ENCODE data around the gene NAT8L. TPM values are rescaled to one million over a fixed set of nuclear protein-coding genes. Genes with fewer than 3 reads are reported as not detected.

Gene NAT8L
- polyA plus RNA-seq, 3 donors = 0.01 TPM; not detected in 2

GRCh38 chr4:2089222-2089621, 30.1 kb downstream of the NAT8L start:
- H3K36me3 Mint-ChIP-seq = no peaks in the 10 kb centered on the region

GRCh38 chr4:2090642-2091041, 31.5 kb downstream of the NAT8L start:
- no peak overlapping the region for H3K27ac Mint-ChIP-seq
- peaks cover 0 to 11% (median 7%) of the 10 kb centered on the region in 7 donors for H3K9me3 Mint-ChIP-seq
- Histone ChIP-seq H3K27me3 (ENCODE audit: control insufficient read depth in 2 of 2, insufficient read depth in 2 of 2, low read length in 2 of 2) (peaks cover 0 to 27% of the 10 kb centered on the region in 2 donors), H3K9ac (ENCODE audit: insufficient read depth, low read length, poor library complexity, severe bottlenecking) (no peak overlapping the region), H3K9me3 (replicated peaks in 1 of 2; ENCODE audit: control insufficient read depth in 1 of 2, insufficient read depth in 1 of 2, low read length in 2 of 2) (peaks cover 5 to 13% of the 10 kb centered on the region in 2 donors), H4K20me1 (ENCODE audit: insufficient read depth, low read length) (no peaks in the 10 kb centered on the region), H3K36me3 (replicated peaks in 1 of 2; ENCODE audit: control insufficient read depth in 1 of 2, insufficient read depth in 2 of 2, low read length in 2 of 2) (no peaks in the 10 kb centered on the region), H3K4me2 (replicated peaks; ENCODE audit: extremely low read depth, low read length, poor library complexity, severe bottlenecking) (no peak overlapping the region), H3K27ac (ENCODE audit: low read depth in 1 of 2, low read length in 2 of 2) (no peak overlapping the region), H2AFZ (ENCODE audit: insufficient read depth, low read depth, low read length, poor library complexity, severe bottlenecking) (no peak overlapping the region), H3K79me2 (ENCODE audit: insufficient read depth, low read length) (no peaks in the 10 kb centered on the region), H3K4me1 (ENCODE audit: control insufficient read depth in 1 of 2, insufficient read depth in 2 of 2, low read length in 2 of 2) (no peaks in the 10 kb centered on the region), H3K4me3 (replicated peaks in 1 of 3; ENCODE audit: low read depth in 2 of 3, low read length in 3 of 3) (no peak overlapping the region)
- DNase-seq = no peak
- H3K27me3 Mint-ChIP-seq (ENCODE audit: low read depth in 3 of 3) = peaks cover 24 to 36% (median 35%) of the 10 kb centered on the region in 3 donors
- no peaks in the 10 kb centered on the region for H3K4me1 Mint-ChIP-seq
- WGBS (ENCODE audit: insufficient coverage) = no CpG with 5 or more reads among the region's 1 CpG
- H3K36me3 Mint-ChIP-seq = peaks cover 0 to under 1% of the 10 kb centered on the region in 2 donors
- no peak for TF ChIP-seq CTCF (IDR thresholded peaks at IDR 0.05)
- H3K4me3 Mint-ChIP-seq = peak overlapping the region in 1 of 2 donors; percentile 49
- intact Hi-C loops (cut with micrococcal nuclease) = no loop called here

More at GRCh38 chr4:2089222-2089621, 30.1 kb downstream of the NAT8L start:
- no peaks in the 10 kb centered on the region for H3K36me3 ChIP-seq (replicated peaks in 1 of 2; ENCODE audit: control insufficient read depth in 1 of 2, insufficient read depth in 2 of 2, low read length in 2 of 2)
- peaks cover 0 to 9% (median 2%) of the 10 kb centered on the region in 7 donors for H3K9me3 Mint-ChIP-seq
- intact Hi-C loops (cut with micrococcal nuclease) = no loop called here
- no peak overlapping the region for H2AFZ ChIP-seq (ENCODE audit: insufficient read depth, low read depth, low read length, poor library complexity, severe bottlenecking)
- no peak overlapping the region for H3K27ac Mint-ChIP-seq
- no peak for DNase-seq
- no peaks in the 10 kb centered on the region for H3K4me1 ChIP-seq (ENCODE audit: control insufficient read depth in 1 of 2, insufficient read depth in 2 of 2, low read length in 2 of 2)
- H3K27me3 ChIP-seq (ENCODE audit: control insufficient read depth in 2 of 2, insufficient read depth in 2 of 2, low read length in 2 of 2) = peaks cover 0 to 27% of the 10 kb centered on the region in 2 donors
- no peak overlapping the region for H3K4me3 Mint-ChIP-seq
- no peaks in the 10 kb centered on the region for H3K4me1 Mint-ChIP-seq
- H3K79me2 ChIP-seq (ENCODE audit: insufficient read depth, low read length) = no peaks in the 10 kb centered on the region
- H3K27ac ChIP-seq (ENCODE audit: low read depth in 1 of 2, low read length in 2 of 2) = no peak overlapping the region
- peaks cover 24 to 33% (median 26%) of the 10 kb centered on the region in 3 donors for H3K27me3 Mint-ChIP-seq (ENCODE audit: low read depth in 3 of 3)
- WGBS (ENCODE audit: insufficient coverage) = no CpG with 5 or more reads among the region's 1 CpG
- H3K4me2 ChIP-seq (replicated peaks; ENCODE audit: extremely low read depth, low read length, poor library complexity, severe bottlenecking) = no peak overlapping the region
- H3K9ac ChIP-seq (ENCODE audit: insufficient read depth, low read length, poor library complexity, severe bottlenecking) = no peak overlapping the region
- H4K20me1 ChIP-seq (ENCODE audit: insufficient read depth, low read length) = no peaks in the 10 kb centered on the region
- no peak for TF ChIP-seq CTCF (IDR thresholded peaks at IDR 0.05)
- no peak overlapping the region for H3K4me3 ChIP-seq (replicated peaks in 1 of 3; ENCODE audit: low read depth in 2 of 3, low read length in 3 of 3)
- H3K9me3 ChIP-seq (replicated peaks in 1 of 2; ENCODE audit: control insufficient read depth in 1 of 2, insufficient read depth in 1 of 2, low read length in 2 of 2) = peaks cover 3 to 4% of the 10 kb centered on the region in 2 donors
